Stromal cell of bone marrow (primary cell): ENCODE results near the gene ADH7.

Experiments used
- DNase-seq: peaks from one replicate; pipeline ENCODE4 v3.0.0-alpha.2; 2012; ENCODE audit warnings: low read depth

ADH7 gene

GRCh38 chr4:99435154-99435553, at the start of gene ADH7:
ADH7 (minus strand) TSS chr4:99435342; CDS start chr4:99435233, 109 bp downstream.
- DNase-seq, result no peak

GRCh38 chr4:99483636-99484035, 48.5 kb upstream of the ADH7 start:
- peak; percentile 5 for DNase-seq

- peak; percentile 9 for DNase-seq
These were observed 38.0 kb upstream of the ADH7 start for GRCh38 chr4:99473131-99473530.

- DNase-seq, result no peak
These were observed 36.8 kb upstream of the ADH7 start for GRCh38 chr4:99471896-99472295.

GRCh38 chr4:99471349-99471748, 36.2 kb upstream of the ADH7 start:
- DNase-seq, result no peak

DNA sequence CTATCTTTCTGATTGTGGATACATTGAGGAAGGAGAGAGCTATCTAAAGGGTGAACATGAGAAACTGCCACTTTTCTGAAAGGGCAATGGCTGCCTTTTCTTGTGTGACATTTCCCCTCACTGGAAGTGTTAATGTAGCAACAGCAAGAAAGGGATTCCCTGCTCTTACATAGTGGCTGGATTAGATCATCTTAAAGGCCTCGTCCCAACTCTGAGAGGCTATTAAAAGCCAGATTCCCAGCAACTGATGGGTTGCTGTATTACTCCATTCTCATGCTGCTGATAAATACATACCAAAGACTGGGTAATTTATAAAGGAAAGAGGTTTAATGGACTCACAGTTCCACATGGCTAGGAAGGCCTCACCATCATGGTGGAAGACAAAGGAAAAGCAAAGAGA, 33.7 kb upstream of the ADH7 start:
- DNase-seq, result no peak

- no peak for DNase-seq
These were observed 32.7 kb upstream of the ADH7 start for GRCh38 chr4:99467887-99468286.

DNA sequence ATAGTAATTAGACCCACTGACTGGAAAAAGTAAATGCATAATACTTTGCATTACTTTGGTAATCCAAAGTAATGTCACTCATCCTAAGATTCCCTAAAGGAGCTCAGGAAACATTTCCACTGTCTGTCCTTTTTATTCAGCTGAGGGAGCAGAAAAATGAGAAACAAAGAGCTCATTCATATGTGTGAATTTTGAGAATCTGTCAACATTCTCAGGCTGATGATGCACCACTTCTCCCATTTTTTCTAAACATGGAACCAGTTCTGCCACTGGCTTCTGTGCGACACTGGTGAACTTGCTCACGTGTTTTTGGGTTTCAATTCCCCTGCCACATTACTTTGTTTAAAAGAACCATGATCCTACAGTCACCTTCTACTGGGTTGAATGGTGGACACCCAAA, 28.4 kb upstream of the ADH7 start:
- DNase-seq, result no peak

GRCh38 chr4:99462875-99463464, 27.8 kb upstream of the ADH7 start:
- DNase-seq, result peak; percentile 65

DNA sequence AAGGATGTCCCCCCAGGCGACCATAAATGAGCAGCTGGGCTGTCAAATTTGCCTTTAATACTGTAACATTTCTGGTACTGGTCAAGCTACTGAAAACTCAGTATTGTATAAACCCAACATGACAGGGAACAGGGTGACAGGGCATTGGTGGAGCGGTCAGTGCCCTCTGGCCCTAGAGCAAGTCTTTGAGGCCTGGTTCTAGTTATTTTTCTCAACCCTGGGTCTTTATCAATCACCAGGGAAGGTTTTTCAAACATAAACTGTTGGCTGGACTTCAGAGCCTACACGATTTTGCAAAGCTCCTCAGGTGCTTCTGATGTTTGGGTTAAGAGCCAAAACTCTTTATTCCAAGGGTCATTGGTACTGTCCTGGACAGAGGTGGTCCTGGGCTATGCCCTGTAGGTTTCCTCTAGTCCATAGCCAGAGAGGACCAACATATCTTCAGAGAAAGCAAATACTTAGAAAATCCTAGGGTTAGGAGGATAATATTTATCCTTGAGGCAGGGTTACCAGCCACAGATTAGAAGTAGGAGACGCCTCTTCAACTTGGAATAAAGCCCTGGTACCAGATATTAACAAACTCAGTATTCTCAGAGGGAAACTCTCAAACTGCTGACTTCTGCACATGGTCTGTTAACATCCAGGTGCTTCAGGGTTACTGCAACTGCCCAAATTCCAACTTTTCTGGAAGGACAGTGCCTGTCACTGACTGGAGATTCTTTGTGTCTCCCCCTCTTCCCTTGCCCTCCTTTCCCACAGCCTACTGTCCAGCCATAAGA, 26.7 kb upstream of the ADH7 start:
- no peak for DNase-seq

DNA sequence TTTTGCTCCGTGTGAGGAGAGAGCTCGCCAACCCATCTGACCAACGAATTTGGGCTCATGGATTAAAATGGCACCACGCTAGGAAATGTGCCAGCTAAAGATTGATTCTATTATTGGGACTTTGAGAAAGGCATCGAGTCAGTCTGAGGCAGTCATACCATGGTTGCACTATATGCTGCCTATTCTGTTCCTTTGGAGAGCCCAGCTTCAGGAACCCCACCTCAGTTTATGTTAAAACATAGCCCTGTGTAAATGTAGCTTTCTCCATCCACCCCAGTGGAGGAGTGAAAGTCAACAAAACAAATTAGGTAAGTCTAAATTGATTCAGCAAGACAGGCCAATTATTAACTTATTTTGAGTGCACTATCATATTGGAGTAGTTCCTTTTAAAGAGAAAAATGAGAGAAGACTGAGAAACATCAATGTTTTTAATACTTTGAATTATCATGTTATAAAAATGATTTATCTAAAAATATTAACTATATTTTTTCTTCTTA, 24.5 kb upstream of the ADH7 start:
- DNase-seq, result no peak

- DNase-seq, result no peak
These were observed 23.8 kb upstream of the ADH7 start for GRCh38 chr4:99458911-99459447.

GRCh38 chr4:99457676-99458075, 22.5 kb upstream of the ADH7 start:
- DNase-seq, result no peak

DNA sequence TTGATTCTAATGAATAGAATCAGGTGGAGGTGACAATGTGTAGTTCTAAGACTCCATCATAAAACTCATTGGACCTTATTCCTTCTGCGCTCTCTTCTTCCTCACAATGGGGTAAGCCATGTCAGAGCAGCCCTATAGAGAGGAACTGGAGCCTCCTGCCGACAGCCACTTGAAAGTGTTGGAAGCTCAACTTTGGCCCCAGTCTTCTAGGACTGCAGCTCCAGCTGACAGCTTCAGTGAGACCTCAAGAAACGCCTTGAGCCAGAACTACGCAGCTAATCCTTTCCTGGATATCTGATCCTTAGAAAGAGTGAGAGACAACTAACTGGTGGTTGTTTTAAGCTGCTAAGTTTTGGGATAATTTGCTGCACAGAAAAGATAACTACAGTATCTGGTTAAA, 22.1 kb upstream of the ADH7 start:
- no peak for DNase-seq

DNA sequence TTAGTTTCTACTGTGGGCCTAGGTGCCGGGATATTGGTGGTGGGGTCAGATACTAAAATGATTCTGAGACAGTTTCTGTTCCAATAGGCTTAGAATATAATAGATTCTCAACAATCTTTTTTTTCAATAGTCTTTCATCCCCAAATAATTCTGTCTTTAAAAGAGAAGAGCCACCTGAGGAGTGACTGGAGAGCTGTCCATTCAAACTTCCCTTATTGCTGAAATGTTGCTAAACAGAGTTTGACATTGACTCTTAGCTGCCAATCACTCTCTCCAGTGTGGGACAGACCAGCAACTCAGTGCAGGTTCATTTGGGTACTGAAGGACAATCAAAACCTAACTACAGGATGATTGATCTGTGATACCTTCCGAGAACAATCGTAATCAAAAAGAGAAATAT, 12.4 kb upstream of the ADH7 start:
- no peak for DNase-seq

DNA sequence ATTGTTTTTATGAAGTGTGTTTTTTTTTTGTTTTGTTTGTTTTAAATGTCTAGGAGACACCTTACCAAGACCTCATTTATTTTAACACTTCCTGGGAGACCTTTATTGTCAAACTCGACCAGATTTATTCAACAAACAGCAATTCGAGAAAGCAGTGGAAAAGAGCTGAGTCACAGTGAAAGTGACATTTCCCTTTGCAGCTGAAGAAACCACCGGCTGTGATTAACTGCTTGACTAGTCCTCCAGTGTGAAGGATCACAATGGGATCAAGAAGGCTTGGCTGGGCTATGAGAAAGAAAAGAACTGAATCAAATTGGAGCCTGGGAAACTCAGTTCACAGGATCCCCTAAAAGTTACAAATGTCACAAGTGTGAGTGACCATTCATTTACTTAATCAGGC, 11.9 kb upstream of the ADH7 start:
- peak; percentile 57 for DNase-seq

GRCh38 chr4:99438405-99438780, 3.3 kb upstream of the ADH7 start:
- no peak for DNase-seq

GRCh38 chr4:99437723-99438404, 2.7 kb upstream of the ADH7 start:
- DNase-seq, result no peak

DNA sequence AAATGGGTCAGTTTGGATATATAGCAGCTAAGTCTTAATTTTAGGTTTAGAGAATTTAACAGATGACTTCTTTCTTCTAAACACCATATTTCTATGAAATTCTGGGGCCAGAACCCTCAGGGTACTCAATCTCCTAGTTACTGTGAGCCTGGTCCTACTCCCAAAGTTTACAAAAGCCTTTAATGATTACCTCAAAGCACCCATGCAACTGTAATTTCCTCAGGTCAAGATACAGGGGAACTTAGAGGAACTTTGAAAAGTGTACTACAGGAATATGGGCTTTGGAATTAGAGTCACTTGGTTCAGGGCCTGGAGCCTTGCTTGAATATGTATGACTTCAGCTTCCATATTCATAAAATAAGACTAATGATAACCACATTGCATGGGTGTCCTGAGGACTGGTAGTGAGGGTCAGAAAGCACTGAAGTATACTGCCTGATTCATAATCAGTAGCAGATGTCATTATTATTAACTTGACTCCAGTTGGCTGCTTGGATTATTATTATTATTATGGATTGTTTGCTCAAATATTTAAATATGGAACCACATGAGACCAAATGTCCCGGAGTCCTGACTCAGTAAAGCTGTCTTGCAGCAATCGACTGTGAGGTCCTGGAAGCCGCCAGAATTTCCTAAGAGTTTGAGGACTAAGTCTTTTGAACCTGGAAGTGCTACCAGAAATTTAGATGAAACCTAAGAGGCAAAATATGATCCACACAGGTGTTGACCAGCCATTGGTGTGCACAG, 2.0 kb upstream of the ADH7 start:
- no peak for DNase-seq

- no peak for DNase-seq
These were observed 1.3 kb upstream of the ADH7 start for GRCh38 chr4:99436462-99436861.

GRCh38 chr4:99430106-99430505, 5.0 kb downstream of the ADH7 start:
- no peak for DNase-seq

- DNase-seq, result no peak
These were observed 18.0 kb downstream of the ADH7 start for GRCh38 chr4:99417125-99417524.
